ENCODE data around the gene TCP11. TPM values are rescaled to one million over a fixed set of nuclear protein-coding genes. Genes with fewer than 3 reads are reported as not detected.

TCP11 gene
- total RNA-seq, 1 experiment from 2014 or later: not detected

DNA sequence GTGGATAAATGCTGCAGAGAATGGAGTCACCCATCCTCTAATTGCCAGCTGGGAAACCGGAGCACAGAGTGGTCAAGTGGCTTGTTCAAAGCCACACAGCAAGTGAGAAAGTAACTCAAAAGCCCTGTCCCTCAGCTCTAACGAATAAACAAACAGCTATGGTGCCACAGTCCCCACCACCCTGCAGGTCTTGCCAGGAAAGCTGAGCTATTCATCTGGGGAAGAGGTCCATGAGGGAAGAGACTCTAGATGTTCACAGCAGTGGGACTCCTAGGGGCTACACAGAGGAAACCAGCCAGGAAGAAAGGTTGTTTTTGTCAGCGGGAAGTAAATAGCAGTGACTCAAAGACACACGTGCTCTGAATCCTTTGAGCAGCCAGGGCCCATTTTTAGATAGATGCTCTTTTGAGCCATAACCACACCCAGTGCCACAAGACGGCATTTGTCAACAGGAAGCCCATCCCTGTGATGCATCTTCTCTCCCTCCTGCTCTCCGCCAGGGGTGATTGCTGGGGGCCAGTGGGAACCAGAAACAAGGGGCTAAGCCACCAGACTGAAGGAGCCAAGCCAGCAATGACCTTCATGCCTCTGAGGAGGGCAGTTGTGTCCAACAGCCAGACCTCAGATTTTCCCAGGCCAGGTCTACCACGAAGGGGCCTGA lies 32.4 kb upstream of the TCP11 start:
- DNase-seq (ENCODE audit: low read depth): peak; percentile 78

DNA sequence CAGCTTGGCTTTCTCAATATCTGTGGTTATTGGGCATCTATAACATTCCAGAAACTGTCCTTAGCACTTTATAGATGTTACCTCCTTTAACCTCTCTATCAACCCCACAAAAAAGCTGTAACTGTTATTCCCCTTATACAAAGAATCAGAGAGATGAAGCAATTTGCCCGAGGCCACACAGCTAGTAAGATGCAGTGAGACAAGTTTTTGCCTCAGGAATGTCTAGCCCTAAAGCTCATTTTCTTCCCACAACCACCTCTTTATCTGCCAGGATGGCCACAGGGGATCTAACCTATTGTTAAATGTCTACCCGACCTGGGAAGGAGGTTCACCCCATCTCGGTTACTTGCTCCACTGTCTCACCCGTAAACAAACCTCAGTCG lies 31.9 kb upstream of the TCP11 start:
- DNase-seq (ENCODE audit: low read depth): no peak

DNA sequence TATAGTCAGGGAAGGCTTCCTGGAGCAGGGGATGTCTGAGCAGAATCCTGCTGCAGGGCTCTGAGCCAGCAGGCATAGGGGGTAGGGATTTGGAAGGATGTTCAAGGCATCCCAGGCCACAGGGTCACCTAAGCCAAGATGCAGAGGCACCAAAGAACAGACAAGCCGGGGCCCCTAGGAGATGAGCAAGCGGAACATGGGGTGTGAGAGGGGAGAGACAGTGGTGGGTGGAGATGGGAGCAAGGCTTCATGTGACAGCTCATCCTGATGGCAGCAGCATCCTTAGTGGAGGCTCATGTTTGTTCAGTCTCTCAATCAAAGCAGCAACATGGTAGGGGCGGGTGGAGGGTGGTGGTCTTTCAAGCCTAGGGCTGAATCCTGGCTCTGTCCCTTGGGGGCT lies 29.8 kb upstream of the TCP11 start:
- no peak for DNase-seq (ENCODE audit: low read depth)

DNA sequence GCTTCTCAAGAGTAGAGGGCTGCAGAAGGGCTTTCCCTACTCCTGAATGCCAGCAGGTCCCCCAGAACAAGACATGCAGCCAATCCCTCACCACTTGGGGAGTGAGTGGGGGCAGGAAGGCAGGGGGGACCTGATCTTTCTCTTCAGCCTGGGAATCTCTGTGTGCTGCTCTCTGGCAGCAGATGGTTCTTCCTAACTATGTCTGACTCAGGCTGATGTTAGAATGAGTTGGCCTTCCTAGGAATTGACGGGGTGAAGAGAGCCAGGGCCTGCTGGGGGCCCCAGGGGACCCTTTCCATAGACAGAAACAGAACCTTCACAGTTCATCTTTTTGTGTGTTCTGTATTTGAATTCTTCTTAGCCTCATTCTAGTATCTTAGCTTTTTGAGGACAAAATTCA lies 29.0 kb upstream of the TCP11 start:
- peak; percentile 48 for DNase-seq (ENCODE audit: low read depth)

DNA sequence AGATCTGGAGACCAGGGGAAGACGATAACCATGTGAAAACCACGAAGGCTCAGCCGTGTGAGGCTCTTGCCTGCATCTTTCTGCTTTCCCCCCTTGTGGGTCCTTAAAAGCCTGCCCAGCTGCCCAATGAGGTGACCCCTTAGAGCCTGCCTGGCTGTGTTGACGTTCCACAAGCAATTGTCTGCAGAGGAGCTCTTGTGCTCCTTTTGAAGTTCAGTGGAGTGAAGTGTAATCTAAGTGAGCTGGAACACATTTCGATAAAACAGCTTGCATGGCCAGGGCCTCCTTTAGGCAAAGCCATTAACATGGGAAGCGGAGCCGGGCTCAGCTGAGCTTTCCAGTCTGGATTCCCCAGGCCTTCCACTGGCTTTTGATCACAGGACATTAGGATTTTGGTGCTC lies 27.3 kb upstream of the TCP11 start:
- no peak for DNase-seq (ENCODE audit: low read depth)

DNA sequence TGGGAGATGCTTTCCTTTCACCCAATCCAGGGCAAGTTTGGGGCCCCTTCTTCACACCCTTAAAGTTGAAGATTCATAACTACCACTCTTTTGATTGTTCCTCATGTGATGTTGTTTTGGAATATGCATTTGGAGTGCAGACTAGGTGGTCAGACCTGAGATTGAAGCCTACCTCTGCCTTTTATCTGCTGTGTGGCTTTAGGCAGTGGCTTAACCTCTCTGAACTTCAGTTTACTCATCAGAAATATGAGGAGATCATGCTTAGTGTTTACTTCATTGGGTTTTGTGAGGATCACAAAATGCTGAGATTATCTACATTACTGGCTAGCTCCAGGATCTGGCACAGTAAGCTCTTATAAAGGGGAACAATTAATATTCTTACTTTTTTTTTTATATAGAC lies 26.4 kb upstream of the TCP11 start:
- no peak for DNase-seq (ENCODE audit: low read depth)

DNA sequence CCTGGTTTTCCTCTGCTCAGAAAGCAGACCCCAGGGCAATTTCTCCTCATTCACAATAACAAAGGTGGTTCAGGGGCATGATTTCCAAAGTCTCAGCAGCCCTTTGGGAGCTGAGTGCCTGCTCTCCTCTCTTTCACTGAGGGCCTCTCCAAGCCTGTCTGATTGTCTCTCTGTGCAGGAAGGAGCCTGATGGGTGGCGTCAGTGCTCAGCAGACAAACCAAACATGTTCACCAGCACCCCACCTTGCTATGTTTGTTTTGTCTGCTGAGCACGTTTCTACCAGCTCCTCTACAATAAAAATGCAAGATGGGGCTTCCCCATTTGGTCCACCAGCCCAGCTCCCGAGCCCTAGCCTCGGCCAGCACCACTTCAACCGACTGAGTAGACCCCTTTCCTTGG lies 25.4 kb upstream of the TCP11 start:
- DNase-seq (ENCODE audit: low read depth): no peak

DNA sequence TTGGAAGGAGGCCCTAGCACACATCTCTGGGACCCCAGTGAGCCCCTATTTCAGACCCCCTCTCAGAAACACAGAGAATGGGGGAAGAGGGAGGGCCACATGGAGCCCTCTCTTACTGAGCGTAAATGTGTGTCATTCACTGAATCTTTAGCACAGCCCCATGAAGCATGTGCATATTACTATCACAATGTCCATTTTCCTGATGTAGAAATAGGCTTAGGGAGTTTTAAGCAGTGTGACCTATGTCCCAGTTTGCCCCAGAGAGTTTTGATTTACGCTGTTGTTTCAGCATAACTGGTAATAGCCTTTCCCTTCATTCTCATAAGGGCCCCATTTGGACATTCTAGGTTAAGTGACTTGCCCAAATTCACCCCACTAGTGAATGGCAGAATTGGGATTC lies 25.0 kb upstream of the TCP11 start:
- DNase-seq (ENCODE audit: low read depth): no peak

DNA sequence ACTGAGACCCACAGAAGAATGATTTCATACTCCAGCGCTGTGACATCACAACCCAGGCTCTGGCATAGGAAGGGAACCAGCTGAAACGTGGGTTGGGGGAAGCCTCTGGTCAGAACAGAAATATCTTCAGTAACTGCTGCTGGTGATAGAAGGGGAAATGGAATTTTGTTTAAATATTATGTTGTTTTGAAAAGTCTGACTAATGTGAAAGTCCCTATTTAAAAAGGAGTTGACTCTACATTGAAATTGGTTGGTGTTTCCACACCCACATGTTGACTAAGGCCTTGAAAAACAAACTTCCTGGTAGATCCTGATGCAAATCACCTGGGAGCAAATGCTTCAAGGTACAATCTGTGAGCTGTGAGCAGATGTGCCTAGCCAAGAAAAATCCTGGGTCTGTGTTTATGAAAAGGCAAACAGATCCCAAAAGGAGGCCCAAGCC lies 24.5 kb upstream of the TCP11 start:
- DNase-seq (ENCODE audit: low read depth): no peak

DNA sequence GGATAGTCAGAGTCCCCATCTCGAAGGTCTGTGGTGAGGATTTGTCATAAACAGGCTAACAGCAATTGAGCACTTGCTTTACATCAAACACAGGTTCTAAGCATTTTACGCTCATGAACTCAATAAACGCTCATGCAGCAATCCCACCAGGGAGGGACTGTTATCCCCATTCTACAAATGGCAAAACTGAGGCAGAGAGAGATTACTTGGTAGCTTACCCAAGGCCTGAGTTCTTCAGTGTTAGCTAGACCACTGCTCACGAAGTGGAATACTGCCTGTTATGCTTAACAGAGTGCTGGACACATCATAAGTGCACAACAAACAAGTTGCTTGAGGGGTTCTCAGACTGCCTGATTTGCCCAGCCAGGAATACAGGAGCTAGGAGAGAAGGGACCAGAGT lies 23.7 kb upstream of the TCP11 start:
- DNase-seq (ENCODE audit: low read depth): no peak

DNA sequence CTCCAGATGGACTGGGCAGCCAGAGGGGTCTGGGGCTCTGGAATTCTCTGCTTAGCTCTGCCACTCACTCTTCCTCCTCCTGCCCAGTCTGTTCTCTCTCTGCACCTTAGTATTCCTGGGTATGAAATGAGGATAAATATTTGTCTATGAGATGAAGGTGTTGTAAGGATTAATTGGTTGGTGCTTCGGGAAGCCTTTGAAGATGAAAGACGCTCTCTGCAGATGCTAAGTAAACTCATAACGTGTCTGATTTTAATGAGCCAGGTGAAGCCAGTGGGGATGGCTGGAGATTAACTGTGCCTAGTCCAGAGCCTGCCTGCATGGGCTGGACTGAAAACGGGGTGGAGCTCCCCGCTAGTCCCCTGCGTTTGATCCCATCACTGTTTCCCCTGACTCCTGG lies 23.1 kb upstream of the TCP11 start:
- DNase-seq (ENCODE audit: low read depth): no peak

DNA sequence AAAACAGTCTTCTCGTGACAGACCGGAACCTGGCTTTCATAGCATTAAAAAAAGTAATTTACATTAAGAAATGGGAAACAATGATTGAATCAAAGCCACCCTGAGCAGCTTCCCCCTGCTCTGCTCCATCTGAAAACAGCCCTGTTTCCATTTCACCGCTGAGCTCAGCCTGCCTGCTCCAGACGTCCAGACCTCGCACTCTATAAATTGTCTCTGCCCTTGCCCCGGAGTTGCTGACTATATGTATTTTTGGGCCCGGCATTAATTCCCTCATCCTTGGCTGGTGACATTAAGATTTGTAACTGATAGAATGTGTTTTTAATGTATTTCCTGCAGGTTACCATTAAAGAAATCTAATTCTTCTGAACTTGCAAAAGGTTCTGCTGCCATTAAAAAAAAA lies 22.7 kb upstream of the TCP11 start:
- DNase-seq (ENCODE audit: low read depth): no peak

DNA sequence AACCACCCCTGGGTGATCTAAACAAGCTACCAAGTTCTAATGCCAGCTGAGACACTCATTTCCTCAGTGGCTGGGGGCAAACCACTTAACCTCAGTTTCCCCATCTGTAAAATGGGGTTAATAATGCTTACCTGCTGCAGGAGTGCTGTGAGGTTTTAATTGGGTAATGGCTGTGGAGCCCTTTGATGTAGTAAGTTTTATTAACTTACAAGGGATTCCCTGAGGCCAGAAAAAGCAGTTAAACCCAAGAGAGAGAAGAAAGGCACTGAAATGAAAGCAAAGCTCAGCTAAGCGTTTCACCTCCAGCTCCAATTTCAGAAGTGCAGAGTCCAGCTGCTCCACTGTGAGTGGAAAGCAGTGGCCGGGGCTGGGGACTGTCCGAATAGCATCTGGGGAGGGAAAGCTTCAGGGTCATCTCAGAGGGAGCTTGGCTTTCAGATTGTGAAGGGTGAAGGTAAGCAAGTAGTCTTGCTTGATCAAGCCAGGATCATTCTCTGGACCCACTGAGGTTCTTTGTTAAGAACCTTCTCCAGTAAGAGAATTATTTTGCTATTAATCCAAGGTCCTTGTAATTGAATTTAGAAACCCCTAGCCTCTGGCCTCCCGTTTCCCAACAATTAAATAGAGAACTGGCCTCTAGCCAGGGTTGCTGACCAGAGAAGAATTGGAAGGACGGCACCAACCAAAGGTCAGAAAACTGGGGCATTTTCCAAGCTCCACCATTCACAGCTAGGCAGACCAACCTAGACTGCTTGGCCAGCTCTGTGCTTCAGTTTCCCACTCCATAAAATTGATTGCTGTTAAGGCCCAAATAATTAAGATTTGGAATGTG lies 20.9 kb upstream of the TCP11 start:
- DNase-seq (ENCODE audit: low read depth): no peak

DNA sequence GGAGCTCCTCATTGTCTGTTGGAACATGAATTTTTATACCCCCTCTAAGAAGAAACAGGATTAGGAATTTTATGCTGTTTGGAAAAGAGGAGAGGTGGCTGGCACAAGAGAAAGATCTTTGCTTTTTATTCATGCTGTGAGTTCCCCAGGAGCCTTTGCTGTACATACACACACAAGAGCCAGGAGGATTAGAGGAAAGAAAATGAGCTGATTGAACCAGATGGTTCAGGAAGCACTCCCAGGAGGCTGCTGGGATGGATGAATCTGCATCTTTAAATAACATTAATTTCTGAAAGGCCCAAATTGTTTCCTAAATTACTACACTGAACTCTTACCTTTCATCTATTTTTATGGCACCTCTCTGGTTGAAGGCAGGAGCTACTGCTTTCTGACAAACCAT lies 20.1 kb upstream of the TCP11 start:
- DNase-seq (ENCODE audit: low read depth): no peak

DNA sequence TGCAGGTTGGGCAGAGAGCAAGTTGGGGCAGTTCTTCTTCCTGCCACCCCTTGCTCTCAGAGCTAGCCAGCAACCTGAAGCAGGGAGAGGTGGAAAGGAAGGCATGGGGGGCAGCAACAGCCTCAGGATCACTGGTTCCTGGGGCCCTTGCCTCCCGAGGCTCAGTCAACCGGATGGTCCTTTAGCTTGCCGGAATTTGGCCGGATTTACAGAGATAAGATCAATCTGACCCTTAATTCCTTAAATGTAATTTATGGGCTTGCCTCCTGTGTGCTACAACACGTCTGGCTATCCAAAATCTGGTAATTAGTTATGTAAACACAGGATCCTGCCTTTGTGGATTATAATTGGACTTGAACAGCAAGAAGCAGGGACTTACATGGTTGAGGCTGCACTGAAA lies 19.5 kb upstream of the TCP11 start:
- DNase-seq (ENCODE audit: low read depth): no peak

DNA sequence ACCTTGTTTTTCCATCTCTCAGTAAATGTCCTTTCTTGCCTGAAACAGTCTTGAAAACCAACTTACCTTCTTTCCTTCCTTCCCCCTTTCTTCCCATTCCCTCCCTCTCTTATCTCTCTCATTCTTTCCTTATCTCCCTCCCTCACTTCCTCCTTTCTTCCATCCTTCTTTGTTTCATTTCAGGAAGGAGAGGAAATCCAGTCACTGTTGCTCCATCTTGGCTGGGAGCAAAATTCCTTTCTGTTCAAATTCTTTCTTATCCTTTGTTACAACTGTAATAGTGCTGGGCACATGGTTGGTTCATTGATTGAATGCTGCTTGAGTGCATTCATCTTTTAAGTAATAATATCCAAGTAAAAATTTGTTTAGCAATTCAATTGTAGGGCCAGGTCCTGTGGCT lies 17.4 kb upstream of the TCP11 start:
- no peak for DNase-seq (ENCODE audit: low read depth)

DNA sequence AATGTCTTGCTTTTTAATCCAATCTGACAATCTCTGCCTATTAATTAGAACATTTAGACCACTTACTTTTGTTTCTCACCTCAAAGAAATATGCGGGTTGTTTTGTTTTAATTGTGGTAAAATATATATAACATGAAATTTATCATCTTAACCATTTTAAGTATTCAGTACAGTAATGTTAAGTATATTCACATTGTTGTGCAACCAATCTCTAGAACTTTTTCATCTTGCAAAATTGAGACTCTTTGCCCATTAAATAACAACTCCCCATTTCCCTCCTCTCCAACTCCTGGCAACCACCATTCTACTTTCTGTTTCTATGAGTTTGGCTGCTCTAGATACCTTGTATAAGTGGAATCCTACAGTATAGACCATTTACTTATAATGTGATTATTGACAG lies 13.8 kb upstream of the TCP11 start:
- no peak for DNase-seq (ENCODE audit: low read depth)

DNA sequence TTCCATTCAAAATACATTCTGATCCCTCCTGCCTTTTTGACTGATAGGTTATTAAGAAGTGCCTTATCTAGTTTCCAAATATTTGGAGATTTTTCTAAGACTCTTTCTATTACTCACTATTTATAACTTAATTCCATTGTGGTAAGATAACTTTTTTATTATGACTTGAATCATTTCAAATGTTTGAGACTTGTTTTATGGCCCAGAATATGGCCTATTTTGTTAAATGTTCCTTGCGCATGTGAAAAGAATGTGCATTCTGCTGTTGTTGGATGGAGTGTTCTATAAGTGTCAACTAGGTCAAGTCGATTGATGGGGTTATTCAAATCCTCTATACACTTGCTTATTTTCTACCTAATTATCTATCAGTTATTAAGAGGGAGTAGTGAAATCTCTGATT lies 13.1 kb upstream of the TCP11 start:
- no peak for DNase-seq (ENCODE audit: low read depth)

DNA sequence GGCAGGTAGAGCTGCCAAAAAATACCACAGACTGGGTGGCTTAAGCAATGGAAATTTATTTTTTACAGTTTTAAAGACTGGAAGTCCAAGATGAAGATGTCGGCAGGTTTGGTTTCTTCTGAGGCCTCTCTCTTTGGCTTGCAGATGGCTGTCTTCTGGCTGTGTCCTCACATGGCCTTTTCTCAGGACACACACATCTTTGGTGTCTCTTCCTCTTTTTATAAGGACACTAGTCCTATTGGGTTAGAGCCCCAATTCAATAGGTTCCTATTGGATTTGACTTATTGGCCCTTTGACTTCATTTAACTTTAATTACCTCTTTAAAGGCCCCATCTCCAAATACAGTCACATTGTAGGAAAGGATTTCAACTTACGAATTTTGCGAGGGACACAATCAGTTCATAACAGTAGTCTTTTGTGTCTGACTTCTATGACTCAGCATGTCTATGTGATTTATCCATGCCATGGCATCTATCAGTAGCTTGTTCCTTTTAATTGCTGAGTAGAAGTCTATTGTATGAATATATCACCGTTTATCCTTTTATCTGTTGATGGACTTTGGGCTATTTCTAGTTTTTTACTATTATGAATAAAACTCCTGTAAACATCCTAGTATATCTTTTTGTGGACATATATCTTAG lies 11.0 kb upstream of the TCP11 start:
- DNase-seq (ENCODE audit: low read depth): peak; percentile 68

DNA sequence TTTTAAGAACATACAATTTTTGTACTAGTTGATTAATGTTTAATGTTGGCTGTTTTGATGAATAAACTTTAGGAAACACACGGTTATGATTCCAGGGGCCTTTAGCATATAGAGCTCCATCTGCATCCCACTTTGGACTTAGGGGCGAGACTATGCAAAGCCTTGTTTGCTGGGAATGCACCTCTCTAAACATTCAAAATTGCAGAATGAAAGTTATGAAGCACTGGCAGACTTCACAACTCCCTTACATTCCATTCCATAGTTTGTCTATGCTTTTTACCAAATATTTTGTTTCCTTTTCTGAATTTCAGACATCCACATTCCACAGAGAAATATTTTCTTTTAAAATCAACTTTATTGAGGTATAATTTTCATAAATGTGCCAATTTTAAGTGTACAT lies 10.3 kb upstream of the TCP11 start:
- no peak for DNase-seq (ENCODE audit: low read depth)

DNA sequence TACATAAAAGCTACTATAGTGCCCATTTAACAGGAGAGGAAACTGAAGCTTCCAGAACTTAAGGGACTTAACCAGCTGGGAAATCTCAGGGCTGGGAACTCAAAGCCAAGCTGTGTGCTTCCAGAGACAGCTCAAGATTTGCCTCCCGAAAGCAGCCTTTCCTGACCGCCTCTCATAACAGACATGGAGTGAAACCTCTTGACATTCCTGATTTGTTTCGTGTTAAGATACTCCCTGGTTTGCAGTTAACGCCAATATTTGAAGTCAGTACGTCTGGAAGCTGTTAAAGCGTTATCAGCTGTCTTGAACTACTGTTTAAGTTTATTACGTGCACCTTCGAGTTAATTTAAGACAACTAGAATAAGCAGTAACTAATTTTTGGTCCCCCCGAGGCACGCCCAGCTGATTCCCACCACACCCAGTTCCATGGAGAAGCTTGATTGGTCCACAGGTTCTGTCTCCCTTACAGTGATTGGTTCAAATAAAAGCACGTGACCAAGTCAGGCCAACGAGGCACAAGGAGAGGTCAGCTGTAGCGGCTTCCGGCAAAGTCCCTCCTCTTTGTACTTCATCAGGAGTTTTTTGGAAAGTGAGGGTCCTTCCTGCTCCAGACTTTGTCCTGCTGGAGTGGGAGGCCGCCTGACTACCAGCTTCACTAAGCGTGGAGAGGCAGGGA lies 8.9 kb upstream of the TCP11 start:
- no peak for DNase-seq (ENCODE audit: low read depth)

DNA sequence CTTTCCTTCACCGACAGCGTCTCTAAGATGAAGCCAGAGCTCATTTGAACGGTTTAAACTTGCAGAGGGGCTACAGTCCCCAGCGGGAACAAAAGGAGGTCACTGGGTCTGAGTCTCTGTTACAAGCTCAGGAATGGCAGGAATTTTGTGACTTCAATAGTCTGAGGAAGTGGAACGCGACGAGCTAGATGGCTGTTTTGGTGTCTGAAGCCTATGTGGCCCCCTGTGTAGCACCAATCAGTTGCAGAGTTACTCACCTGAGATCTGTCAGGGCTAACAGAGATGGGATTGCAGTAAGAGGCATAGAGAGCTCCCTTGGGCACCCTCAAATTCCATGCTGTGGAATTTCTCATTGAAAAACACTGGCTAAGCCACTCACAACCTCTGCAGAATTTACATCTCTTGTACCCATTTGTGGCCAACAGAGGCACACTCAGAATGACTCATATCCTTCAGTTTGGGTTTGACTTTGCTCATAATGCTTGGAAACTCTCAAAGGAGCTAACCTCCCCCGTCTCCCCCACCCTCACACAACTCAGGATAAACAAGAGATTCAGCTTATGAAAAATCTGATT lies 7.1 kb upstream of the TCP11 start:
- DNase-seq (ENCODE audit: low read depth): peak; percentile 91

All from HT1080 (cell line).